Measurements from ENCODE around the gene RNF224. TPM values are rescaled to one million over a fixed set of nuclear protein-coding genes. Genes with fewer than 3 reads are reported as not detected.
"Not testable (repeated sequence)": the region's sequence is repeated elsewhere in the genome, so short reads cannot be mapped to it uniquely, and the experiment has no call there.

RNF224 gene
- total RNA-seq, 1 experiment from 2014 or later = 3.9 TPM

- H3K27ac ChIP-seq = peak overlapping the region; percentile 73
- peaks cover 38% of the 10 kb centered on the region for H3K4me1 ChIP-seq (replicated peaks; ENCODE audit: insufficient read depth)
- H3K27me3 ChIP-seq (ENCODE audit: insufficient read depth, low read depth) = no peaks in the 10 kb centered on the region
- H3K9me3 ChIP-seq (ENCODE audit: insufficient read depth, low read depth) = no peaks in the 10 kb centered on the region
- peaks cover 40% of the 10 kb centered on the region for H3F3A ChIP-seq (ENCODE audit: insufficient read depth, low read depth)
- BruUV-seq (replicated peaks) = no TSS peak
- DNase-seq = peak; percentile 46 to 67
- H3K36me3 ChIP-seq (ENCODE audit: low read depth) = peaks cover 21% of the 10 kb centered on the region; the same call in 1 of the 2 replicates
- ChIA-PET CTCF (interaction anchor here (0.6 to 0.7 kb wide), 2 partner anchors 43 to 112 kb away, joined by 3 to 4 read pairs; no protein-coding TSS in a partner anchor), POLR2A (ENCODE audit: unreplicated experiment) (interaction anchor here (0.5 to 1.8 kb wide), 5 partner anchors 13 to 169 kb away, joined by 4 to 19 read pairs (median 7); partner anchors contain the start of gene NELFB)
- H4K20me1 ChIP-seq (ENCODE audit: insufficient read depth) = peaks cover 29% of the 10 kb centered on the region
- H2AFZ ChIP-seq = no peak overlapping the region
- intact Hi-C loops (cut with micrococcal nuclease; ENCODE audit: unreplicated experiment) = loop anchor here (2.0 to 5.0 kb wide), 3 partner anchors 35 to 449 kb away; partner anchors contain the start of genes TMEM141 and TOR4A
- H3K9me2 ChIP-seq (ENCODE audit: insufficient read depth) = no peaks in the 10 kb centered on the region
- TF ChIP-seq EZH2 (IDR thresholded peaks at IDR 0.05; ENCODE audit: low read depth) (no peak), CTCF (conservative IDR thresholded peaks at IDR 0.05) (no peak)
- peak overlapping the region; percentile 97 for H3K4me3 ChIP-seq
- peak overlapping the region; percentile 99 for H3K4me2 ChIP-seq
- peaks cover 56% of the 10 kb centered on the region for H3K79me2 ChIP-seq (ENCODE audit: low read depth)
These were observed 14.4 kb downstream of the RNF224 start for GRCh38 chr9:137241490-137242268.

GRCh38 chr9:137242269-137243203 lies 15.2 kb downstream of the RNF224 start:
- peaks cover 21% of the 10 kb centered on the region; the same call in 1 of the 2 replicates for H3K36me3 ChIP-seq (ENCODE audit: low read depth)
- ChIA-PET CTCF (interaction anchor here (0.6 kb wide), 1 partner anchor 113 kb away, joined by 4 read pairs; no protein-coding TSS in a partner anchor), POLR2A (ENCODE audit: unreplicated experiment) (interaction anchor here (0.6 to 1.0 kb wide), 2 partner anchors 12 to 34 kb away, joined by 4 to 7 read pairs; partner anchors contain the start of gene TOR4A)
- peak overlapping the region; percentile 99 for H3K4me2 ChIP-seq
- H3K9me3 ChIP-seq (ENCODE audit: insufficient read depth, low read depth) = no peaks in the 10 kb centered on the region
- BruUV-seq (replicated peaks) = TSS peak; percentile 56
- H3K9me2 ChIP-seq (ENCODE audit: insufficient read depth) = no peaks in the 10 kb centered on the region
- peaks cover 48% of the 10 kb centered on the region for H3K79me2 ChIP-seq (ENCODE audit: low read depth)
- peaks cover 29% of the 10 kb centered on the region for H4K20me1 ChIP-seq (ENCODE audit: insufficient read depth)
- no peak for TF ChIP-seq EZH2 (IDR thresholded peaks at IDR 0.05; ENCODE audit: low read depth)
- no peak for TF ChIP-seq CTCF (conservative IDR thresholded peaks at IDR 0.05)
- peak overlapping the region; percentile 97 for H3K4me3 ChIP-seq
- peaks cover 34% of the 10 kb centered on the region for H3K4me1 ChIP-seq (replicated peaks; ENCODE audit: insufficient read depth)
- DNase-seq = no peak
- H2AFZ ChIP-seq = no peak overlapping the region
- peaks cover 40% of the 10 kb centered on the region for H3F3A ChIP-seq (ENCODE audit: insufficient read depth, low read depth)
- peak overlapping the region; percentile 46 for H3K27ac ChIP-seq
- intact Hi-C loops (cut with micrococcal nuclease; ENCODE audit: unreplicated experiment) = loop anchor here (1.0 to 5.0 kb wide), 3 partner anchors 20 to 450 kb away; partner anchors contain the start of genes RNF208 and TMEM141
- no peaks in the 10 kb centered on the region for H3K27me3 ChIP-seq (ENCODE audit: insufficient read depth, low read depth)

GRCh38 chr9:137243266-137243625 lies 15.9 kb downstream of the RNF224 start:
- H3K27ac ChIP-seq; H2AFZ ChIP-seq; H3K27me3 ChIP-seq (ENCODE audit: insufficient read depth, low read depth); H3K9me2 ChIP-seq (ENCODE audit: insufficient read depth); H3K4me3 ChIP-seq; CTCF ChIA-PET; H3K9me3 ChIP-seq (ENCODE audit: insufficient read depth, low read depth); BruUV-seq (replicated peaks); DNase-seq: not testable (repeated sequence)
- Histone ChIP-seq H4K20me1 (ENCODE audit: insufficient read depth) (peaks cover 29% of the 10 kb centered on the region), H3K36me3 (ENCODE audit: low read depth) (peaks cover 21% of the 10 kb centered on the region; the same call in 1 of the 2 replicates), H3K4me1 (replicated peaks; ENCODE audit: insufficient read depth) (peaks cover 31% of the 10 kb centered on the region), H3K79me2 (ENCODE audit: low read depth) (peaks cover 44% of the 10 kb centered on the region), H3F3A (ENCODE audit: insufficient read depth, low read depth) (peaks cover 40% of the 10 kb centered on the region), H3K4me2 (peak overlapping the region; percentile 99; the same call in 1 of the 2 replicates)
- intact Hi-C loops (cut with micrococcal nuclease; ENCODE audit: unreplicated experiment) = loop anchor here (1.0 to 5.0 kb wide), 3 partner anchors 21 to 451 kb away; partner anchors contain the start of genes RNF208 and TMEM141
- POLR2A ChIA-PET (ENCODE audit: unreplicated experiment) = interaction anchor here (0.6 kb wide), 1 partner anchor 10 kb away, joined by 3 read pairs; no protein-coding TSS in a partner anchor

Measured in PC-9 (cell line).